Measurements from ENCODE around the gene TREX2. TPM values are rescaled to one million over a fixed set of nuclear protein-coding genes. Genes with fewer than 3 reads are reported as not detected.

The TREX2 gene
- total RNA-seq, 8 experiments from 2014 or later: 0.05 to 0.70 (median 0.38) TPM; not detected in 3

DNA sequence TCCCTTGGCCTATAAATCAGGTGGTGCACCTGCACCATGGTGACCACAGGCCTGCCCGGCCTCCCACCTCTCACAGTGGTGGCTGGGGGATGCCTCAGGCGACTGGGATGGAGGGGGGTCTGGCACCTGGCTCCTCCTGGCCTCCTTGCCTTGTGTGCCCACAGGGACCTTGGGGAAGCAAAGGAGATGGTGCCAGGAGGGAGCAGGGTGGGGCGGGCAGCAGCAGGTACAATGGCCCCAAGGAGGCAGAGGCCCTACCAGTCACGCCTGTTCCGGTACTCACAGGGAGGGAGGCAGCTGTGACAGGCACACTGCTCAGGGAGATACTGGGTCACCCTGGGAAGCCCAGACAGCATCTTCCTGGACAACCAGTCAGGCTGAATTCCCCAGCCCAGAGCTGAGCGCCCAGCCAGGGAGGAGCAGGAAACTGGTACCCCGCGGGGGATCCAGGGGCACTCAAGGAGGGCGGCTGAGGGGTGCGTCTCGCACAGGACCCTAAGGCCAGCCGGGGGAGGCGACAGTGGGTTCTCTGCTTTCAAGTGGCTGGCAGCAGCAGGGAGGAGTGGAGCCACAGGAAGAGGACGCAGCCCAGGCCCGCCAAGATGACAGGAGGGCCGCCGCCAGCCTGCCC is 1.2 kb upstream of the TREX2 start:
- WGBS, 10 experiments: 81% methylated on average over 6 of the region's 17 CpGs; no CpG with 5 or more reads in 9 of the 10 experiments
- in situ Hi-C loops (cut with MboI; ENCODE audit: low pct_unique_long_range_greater_than_20kb in 2 of 9, low sequenced_read_pairs in 9 of 9, unreplicated experiment in 9 of 9): no loop called here
- H3K4me1 ChIP-seq (replicated peaks in 1 of 2): no peaks in the 10 kb centered on the region
- no peak for ATAC-seq (replicated peaks in 6 of 8)
- H3K4me3 ChIP-seq: no peak overlapping the region
- no peak overlapping the region for H3K27ac ChIP-seq

GRCh38 chrX:153446636-153446936 is 730 bp upstream of the TREX2 start:
- H3K4me1 ChIP-seq (replicated peaks in 1 of 2): no peaks in the 10 kb centered on the region
- H3K27ac ChIP-seq: no peak overlapping the region
- no peak overlapping the region for H3K4me3 ChIP-seq
- in situ Hi-C loops (cut with MboI; ENCODE audit: low pct_unique_long_range_greater_than_20kb in 2 of 9, low sequenced_read_pairs in 9 of 9, unreplicated experiment in 9 of 9): no loop called here
- ATAC-seq (replicated peaks in 6 of 8): no peak
- 29 to 71% methylated on average over 3 of the region's 10 CpGs; no CpG with 5 or more reads in 8 of the 10 experiments for WGBS, 10 experiments

DNA sequence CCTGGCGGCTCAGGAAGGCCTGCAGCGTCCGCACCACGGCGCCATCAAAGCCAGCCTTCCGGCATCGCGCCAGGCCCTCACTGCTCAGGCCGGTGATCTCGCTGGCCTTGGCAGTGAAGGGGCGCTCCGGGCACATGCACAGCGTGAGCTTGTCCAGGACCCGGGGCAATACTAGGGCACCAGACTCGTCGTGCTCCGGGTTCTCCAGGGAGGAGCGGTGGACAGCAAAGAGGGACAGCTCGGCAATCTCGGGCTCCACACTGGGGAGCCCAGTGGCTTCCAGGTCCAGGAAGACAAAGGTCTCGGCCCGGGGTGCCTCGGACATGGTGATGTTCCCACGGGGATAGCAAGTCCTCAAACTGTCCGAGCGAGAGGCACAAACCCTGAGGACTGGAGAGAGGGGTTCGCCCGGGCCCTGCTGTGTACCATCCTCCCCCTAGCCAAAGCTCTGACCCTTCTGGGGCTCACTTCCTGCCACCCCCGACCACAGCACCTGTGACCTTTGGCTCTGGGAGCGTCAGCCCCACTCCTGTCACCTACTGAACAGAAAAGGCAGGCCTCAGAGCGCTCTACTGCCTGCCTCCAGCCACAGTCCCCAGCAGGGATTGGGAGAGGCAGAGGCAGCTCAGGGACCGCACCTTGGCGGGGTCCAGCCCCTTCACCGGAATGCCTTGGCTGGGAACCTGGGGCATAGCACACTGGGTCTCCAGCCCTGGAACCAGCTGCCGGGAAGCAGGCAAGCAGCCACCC is 575 bp downstream of the TREX2 start:
- H3K4me1 ChIP-seq (replicated peaks in 1 of 2): no peaks in the 10 kb centered on the region
- in situ Hi-C loops (cut with MboI; ENCODE audit: low pct_unique_long_range_greater_than_20kb in 2 of 9, low sequenced_read_pairs in 9 of 9, unreplicated experiment in 9 of 9): no loop called here
- no peak overlapping the region for H3K4me3 ChIP-seq
- H3K27ac ChIP-seq: no peak overlapping the region
- WGBS, 10 experiments: 60 to 68% methylated on average over 1 to 10 of the region's 35 CpGs; no CpG with 5 or more reads in 8 of the 10 experiments
- no peak for ATAC-seq (replicated peaks in 6 of 8)

DNA sequence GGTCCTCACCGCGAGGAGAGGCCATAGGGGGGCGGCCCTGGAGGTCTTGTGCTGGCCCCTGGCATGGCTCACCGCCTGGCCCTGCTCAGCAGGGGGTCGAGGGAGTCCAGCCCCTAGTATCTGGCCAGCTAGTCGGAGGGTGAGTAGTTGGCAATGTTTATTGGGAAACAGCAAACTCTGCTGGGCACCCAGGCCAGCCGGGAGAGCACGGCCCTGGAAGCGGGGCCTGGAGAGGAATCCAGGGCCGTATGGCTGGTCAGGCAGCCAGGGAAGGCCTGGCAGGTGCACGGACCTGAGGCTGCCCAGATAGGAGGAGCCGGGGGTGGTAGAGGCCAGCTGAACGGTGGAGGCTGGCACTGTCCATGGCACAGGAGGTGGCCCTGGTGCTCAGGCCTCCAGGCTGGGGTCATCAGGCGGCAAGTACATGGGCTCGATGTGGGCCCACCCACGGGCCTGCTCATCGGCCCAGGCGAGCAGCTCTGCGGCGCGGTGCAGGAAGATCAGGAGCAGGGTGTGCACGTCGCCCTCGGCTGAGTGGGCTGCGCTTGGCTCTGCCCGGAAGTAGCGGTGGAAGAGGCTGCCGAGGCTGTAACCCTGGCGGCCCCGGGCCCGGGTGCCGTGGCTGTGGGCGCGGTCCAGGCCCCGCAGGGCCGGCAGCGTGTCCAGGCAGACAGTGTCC is 1.4 kb downstream of the TREX2 start:
- 78% methylated on average over 4 of the region's 37 CpGs; no CpG with 5 or more reads in 9 of the 10 experiments for WGBS, 10 experiments
- in situ Hi-C loops (cut with MboI; ENCODE audit: low pct_unique_long_range_greater_than_20kb in 2 of 9, low sequenced_read_pairs in 9 of 9, unreplicated experiment in 9 of 9): no loop called here
- no peak overlapping the region for H3K27ac ChIP-seq
- no peak for ATAC-seq (replicated peaks in 6 of 8)
- no peaks in the 10 kb centered on the region for H3K4me1 ChIP-seq (replicated peaks in 1 of 2)
- no peak overlapping the region for H3K4me3 ChIP-seq

DNA sequence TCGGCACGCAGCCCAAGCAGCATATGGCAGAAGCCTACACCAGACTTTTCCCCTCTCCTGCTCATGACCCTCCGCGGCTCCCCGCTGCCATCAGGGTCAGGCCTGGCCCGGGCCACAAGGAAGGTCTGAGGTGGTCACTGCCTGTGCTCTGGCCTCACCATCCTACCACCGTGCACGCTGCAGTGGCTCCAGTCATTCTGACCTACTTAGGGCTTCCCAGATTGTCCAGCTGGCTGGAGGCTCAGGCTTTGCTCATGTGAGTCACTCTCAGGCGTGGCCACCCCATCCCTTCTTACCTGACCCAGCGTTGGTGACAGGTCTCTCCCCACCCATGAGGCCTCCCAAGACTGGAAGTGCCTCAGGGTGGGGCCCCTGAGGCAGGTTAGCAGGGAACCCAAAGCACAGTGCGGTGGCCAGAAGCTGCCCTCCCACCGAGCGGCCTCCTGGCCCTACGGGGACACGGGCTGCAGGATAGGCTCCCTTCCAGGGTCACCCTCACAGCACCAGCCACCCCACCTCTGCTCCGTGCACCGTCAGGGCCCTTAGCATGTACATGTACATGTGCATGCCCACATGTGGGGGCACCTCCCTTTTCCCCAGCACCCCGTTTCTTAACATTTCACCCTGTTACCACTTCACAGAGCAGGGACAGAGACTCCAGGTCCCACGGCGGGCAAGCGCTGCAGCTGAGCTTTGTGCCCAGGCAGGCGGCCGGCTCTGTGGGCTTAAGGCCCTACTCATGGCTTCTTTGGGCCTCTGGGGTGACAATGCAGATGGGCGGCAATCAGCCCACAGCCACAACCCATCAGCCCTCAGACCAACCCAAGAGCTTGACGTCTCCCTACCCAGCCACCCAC is 2.2 kb downstream of the TREX2 start:
- 65% methylated on average over 4 of the region's 25 CpGs; no CpG with 5 or more reads in 9 of the 10 experiments for WGBS, 10 experiments
- no peaks in the 10 kb centered on the region for H3K4me1 ChIP-seq (replicated peaks in 1 of 2)
- no peak overlapping the region for H3K4me3 ChIP-seq
- no peak overlapping the region for H3K27ac ChIP-seq
- in situ Hi-C loops (cut with MboI; ENCODE audit: low pct_unique_long_range_greater_than_20kb in 2 of 9, low sequenced_read_pairs in 9 of 9, unreplicated experiment in 9 of 9): no loop called here
- no peak for ATAC-seq (replicated peaks in 6 of 8)

GRCh38 chrX:153442463-153442862 is 3.4 kb downstream of the TREX2 start:
- 47 to 49% methylated on average over 2 to 3 of the region's 5 CpGs; no CpG with 5 or more reads in 8 of the 10 experiments for WGBS, 10 experiments
- in situ Hi-C loops (cut with MboI; ENCODE audit: low pct_unique_long_range_greater_than_20kb in 2 of 9, low sequenced_read_pairs in 9 of 9, unreplicated experiment in 9 of 9): no loop called here

DNA sequence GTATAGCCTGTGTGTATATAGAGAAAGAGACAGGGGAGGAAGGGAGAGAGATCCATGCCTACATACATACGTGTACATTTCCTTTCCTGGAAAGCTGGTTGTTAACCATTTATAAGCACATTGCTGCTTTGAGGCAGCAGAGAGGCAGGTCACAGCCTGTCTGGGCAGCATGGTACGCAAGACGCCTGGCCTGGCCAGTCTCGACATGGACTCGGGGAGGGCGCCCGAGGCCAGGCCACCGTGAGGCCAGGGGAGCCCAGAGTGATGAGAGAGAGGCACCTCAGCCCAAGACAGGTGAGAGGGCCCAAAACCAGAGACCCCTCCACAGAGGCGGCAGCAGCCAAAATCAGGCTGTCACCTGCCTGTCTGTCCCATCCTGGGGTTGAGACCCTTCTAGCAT is 3.9 kb downstream of the TREX2 start:
- in situ Hi-C loops (cut with MboI; ENCODE audit: low pct_unique_long_range_greater_than_20kb in 2 of 9, low sequenced_read_pairs in 9 of 9, unreplicated experiment in 9 of 9): no loop called here
- no peaks in the 10 kb centered on the region for H3K4me1 ChIP-seq (replicated peaks in 1 of 2)
- 73 to 78% methylated on average over 2 to 5 of the region's 9 CpGs; no CpG with 5 or more reads in 8 of the 10 experiments for WGBS, 10 experiments

More at GRCh38 chrX:153442463-153442862, 3.4 kb downstream of the TREX2 start:
- Histone ChIP-seq H3K27ac (no peak overlapping the region), H3K4me3 (no peak overlapping the region), H3K4me1 (replicated peaks in 1 of 2) (no peaks in the 10 kb centered on the region)
- ATAC-seq (replicated peaks in 6 of 8): no peak

GRCh38 chrX:153441296-153441695 is 4.6 kb downstream of the TREX2 start:
- no peaks in the 10 kb centered on the region for H3K4me1 ChIP-seq (replicated peaks in 1 of 2)
- ATAC-seq (replicated peaks in 6 of 8): no peak
- H3K27ac ChIP-seq: no peak overlapping the region
- WGBS, 10 experiments: 0 to 100% (median 90%) methylated on average over 1 to 5 of the region's 7 CpGs; no CpG with 5 or more reads in 5 of the 10 experiments
- H3K4me3 ChIP-seq: no peak overlapping the region
- in situ Hi-C loops (cut with MboI; ENCODE audit: low pct_unique_long_range_greater_than_20kb in 2 of 9, low sequenced_read_pairs in 9 of 9, unreplicated experiment in 9 of 9): no loop called here

More for the DNA sequence above, 3.9 kb downstream of the TREX2 start:
- no peak overlapping the region for H3K4me3 ChIP-seq
- ATAC-seq (replicated peaks in 6 of 8): no peak
- no peak overlapping the region for H3K27ac ChIP-seq

DNA sequence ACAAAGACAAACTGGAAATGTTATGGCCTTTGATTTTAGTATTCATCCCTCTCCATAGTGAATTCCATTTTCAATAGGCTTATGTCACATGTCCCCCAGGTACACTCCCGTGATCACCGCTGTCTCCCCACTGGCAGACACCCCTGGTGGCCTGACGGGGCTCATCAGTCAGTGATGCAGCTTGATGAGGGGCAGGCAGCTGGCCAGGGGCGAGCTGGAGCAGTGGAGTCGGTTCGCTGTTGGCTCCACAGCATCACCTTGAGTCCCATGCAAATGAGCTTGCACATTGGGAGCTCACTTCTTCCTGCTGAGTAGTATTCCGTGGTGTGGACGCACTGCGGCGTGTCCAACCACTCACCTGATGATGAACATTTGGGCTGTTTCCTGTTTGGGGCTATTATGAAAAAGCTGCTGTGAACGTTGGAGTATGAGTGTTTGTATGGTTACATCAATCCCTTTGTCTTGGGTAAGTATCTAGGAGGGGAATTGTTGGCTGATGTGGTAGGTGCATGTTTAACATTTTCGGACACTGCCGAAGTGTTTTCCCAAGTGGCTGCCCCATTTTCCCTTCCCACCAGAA is 5.2 kb downstream of the TREX2 start:
- WGBS, 10 experiments: 19 to 100% (median 58%) methylated on average over 1 to 4 of the region's 13 CpGs; no CpG with 5 or more reads in 5 of the 10 experiments
- no peak for ATAC-seq (replicated peaks in 6 of 8)
- in situ Hi-C loops (cut with MboI; ENCODE audit: low pct_unique_long_range_greater_than_20kb in 2 of 9, low sequenced_read_pairs in 9 of 9, unreplicated experiment in 9 of 9): no loop called here
- no peak overlapping the region for H3K27ac ChIP-seq
- H3K4me1 ChIP-seq (replicated peaks in 1 of 2): no peaks in the 10 kb centered on the region
- H3K4me3 ChIP-seq: no peak overlapping the region

GRCh38 chrX:153439977-153440376 is 5.9 kb downstream of the TREX2 start:
- no peak for ATAC-seq (replicated peaks in 6 of 8)
- WGBS, 10 experiments: 60% methylated on average over 1 of the region's 4 CpGs; no CpG with 5 or more reads in 9 of the 10 experiments
- in situ Hi-C loops (cut with MboI; ENCODE audit: low pct_unique_long_range_greater_than_20kb in 2 of 9, low sequenced_read_pairs in 9 of 9, unreplicated experiment in 9 of 9): no loop called here

GRCh38 chrX:153438532-153438931 is 7.3 kb downstream of the TREX2 start:
- no peak overlapping the region for H3K4me3 ChIP-seq
- no peaks in the 10 kb centered on the region for H3K4me1 ChIP-seq (replicated peaks in 1 of 2)
- ATAC-seq (replicated peaks in 6 of 8): peak in 3 of 8 experiments; percentile 38 to 58 (median 46)
- in situ Hi-C loops (cut with MboI; ENCODE audit: low pct_unique_long_range_greater_than_20kb in 2 of 9, low sequenced_read_pairs in 9 of 9, unreplicated experiment in 9 of 9): no loop called here
- WGBS, 10 experiments: 18 to 40% (median 34%) methylated on average over 1 to 6 of the region's 8 CpGs; no CpG with 5 or more reads in 6 of the 10 experiments
- no peak overlapping the region for H3K27ac ChIP-seq

More at GRCh38 chrX:153439977-153440376, 5.9 kb downstream of the TREX2 start:
- H3K4me3 ChIP-seq: no peak overlapping the region
- H3K27ac ChIP-seq: no peak overlapping the region
- no peaks in the 10 kb centered on the region for H3K4me1 ChIP-seq (replicated peaks in 1 of 2)

DNA sequence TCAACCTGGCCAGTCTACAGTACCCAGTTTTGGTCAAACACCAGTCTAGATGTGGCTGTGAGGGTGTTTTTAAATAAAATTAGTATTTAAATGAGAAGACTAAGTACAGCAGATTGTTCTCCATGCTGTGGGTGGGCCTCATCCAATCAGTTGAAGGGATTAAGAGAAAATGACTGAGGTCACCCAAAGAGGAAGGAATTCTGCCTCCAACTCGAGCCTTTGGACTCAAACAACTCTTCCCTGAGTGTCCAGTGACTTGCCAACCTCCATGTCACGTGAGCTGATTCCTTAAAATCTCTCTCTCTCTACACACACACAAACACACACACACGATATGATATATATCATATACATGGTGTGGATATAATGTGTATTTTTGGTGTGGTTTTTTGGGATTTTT is 10.0 kb downstream of the TREX2 start:
- in situ Hi-C loops (cut with MboI; ENCODE audit: low pct_unique_long_range_greater_than_20kb in 2 of 9, low sequenced_read_pairs in 9 of 9, unreplicated experiment in 9 of 9): no loop called here
- 0 to 80% (median 40%) methylated on average over 1 to 3 of the region's 3 CpGs; no CpG with 5 or more reads in 5 of the 10 experiments for WGBS, 10 experiments
- H3K4me3 ChIP-seq: no peak overlapping the region
- no peaks in the 10 kb centered on the region for H3K4me1 ChIP-seq (replicated peaks in 1 of 2)
- H3K27ac ChIP-seq: no peak overlapping the region
- no peak for ATAC-seq (replicated peaks in 6 of 8)
